Testis (tissue), 2 donors: ENCODE data around the gene NOL11.

Experiments used
- POLR2A ChIP-seq: fragments of 450-650 bp; IDR thresholded peaks from one replicate; pipeline ENCODE4 v1.6.1; 2017; ENCODE audit warnings: antibody characterized with exemption, mild to moderate bottlenecking, moderate library complexity
- TF ChIP-seq, protein P1 (sequence below), 3 experiments: fragments of 450-650 bp in 2 of 3; fragments of 200-600 bp in 1 of 3; sonication (generic) in 1 of 3; IDR thresholded peaks; one replicate each; pipeline ENCODE4 v1.5.1; 2016 to 2019; ENCODE audit warnings: antibody characterized with exemption in 3 of 3, mild to moderate bottlenecking in 2 of 3, moderate library complexity in 1 of 3

DNA sequence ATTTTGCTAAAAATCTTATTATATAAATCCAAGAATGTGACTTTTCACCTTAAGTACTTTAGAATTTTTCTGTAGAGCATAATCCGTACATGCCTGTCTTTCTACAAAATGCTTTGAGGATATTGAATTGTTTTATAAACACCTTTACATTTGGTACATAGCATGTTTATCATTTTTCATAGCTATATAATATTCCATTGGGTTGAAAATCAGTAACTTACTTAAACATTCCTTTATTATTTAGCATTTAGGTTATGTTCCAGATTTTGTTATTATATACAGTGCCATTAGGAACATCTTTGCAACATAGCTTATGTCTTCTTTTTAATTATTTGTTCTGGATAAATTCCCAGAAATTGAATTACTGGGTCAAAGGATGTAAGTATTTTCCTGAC is 17.0 kb upstream of the NOL11 start:
- TF ChIP-seq, protein P1, sequence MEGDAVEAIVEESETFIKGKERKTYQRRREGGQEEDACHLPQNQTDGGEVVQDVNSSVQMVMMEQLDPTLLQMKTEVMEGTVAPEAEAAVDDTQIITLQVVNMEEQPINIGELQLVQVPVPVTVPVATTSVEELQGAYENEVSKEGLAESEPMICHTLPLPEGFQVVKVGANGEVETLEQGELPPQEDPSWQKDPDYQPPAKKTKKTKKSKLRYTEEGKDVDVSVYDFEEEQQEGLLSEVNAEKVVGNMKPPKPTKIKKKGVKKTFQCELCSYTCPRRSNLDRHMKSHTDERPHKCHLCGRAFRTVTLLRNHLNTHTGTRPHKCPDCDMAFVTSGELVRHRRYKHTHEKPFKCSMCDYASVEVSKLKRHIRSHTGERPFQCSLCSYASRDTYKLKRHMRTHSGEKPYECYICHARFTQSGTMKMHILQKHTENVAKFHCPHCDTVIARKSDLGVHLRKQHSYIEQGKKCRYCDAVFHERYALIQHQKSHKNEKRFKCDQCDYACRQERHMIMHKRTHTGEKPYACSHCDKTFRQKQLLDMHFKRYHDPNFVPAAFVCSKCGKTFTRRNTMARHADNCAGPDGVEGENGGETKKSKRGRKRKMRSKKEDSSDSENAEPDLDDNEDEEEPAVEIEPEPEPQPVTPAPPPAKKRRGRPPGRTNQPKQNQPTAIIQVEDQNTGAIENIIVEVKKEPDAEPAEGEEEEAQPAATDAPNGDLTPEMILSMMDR (IDR thresholded peaks at IDR 0.05), result no peak
- TF ChIP-seq POLR2A, result no peak
